Heart right ventricle (tissue), 16 donors: ENCODE measurements around the gene TMEM182. TPM values are rescaled to one million over a fixed set of nuclear protein-coding genes. Genes with fewer than 3 reads are reported as not detected.

Experiments
- ATAC-seq, 8 donors: fragments of 200-7000 bp; cut with Tn5 transposase; one replicate each; pipeline ENCODE4 v1.9.1; 2020; ENCODE audit warnings: mild to moderate bottlenecking in 8 of 8, moderate library complexity in 8 of 8, moderate number of reproducible peaks in 1 of 8
- DNase-seq, 2 donors: peaks; one replicate each; pipeline ENCODE4 v3.0.0-alpha.2; 2020
- H3K27ac ChIP-seq, 10 donors: fragments of 200-600 bp; sonication (generic) in 2 of 10; one replicate each; pipeline versions ENCODE4 v1.5.0 to v1.8.0; 2020 to 2022; ENCODE audit warnings: mild to moderate bottlenecking in 3 of 10
- H3K27me3 ChIP-seq, 7 donors: fragments of 200-600 bp; one replicate each; pipeline ENCODE4 v1.8.0; 2021 to 2022; ENCODE audit warnings: mild to moderate bottlenecking in 2 of 7
- H3K36me3 ChIP-seq, 9 donors: fragments of 200-600 bp; sonication (generic) in 1 of 9; one replicate each; pipeline versions ENCODE4 v1.5.0 to v1.8.0; 2020 to 2022; ENCODE audit warnings: mild to moderate bottlenecking in 2 of 9
- H3K4me1 ChIP-seq, 9 donors: fragments of 200-600 bp; sonication (generic) in 1 of 9; one replicate each; pipeline versions ENCODE4 v1.5.0 to v1.8.0; 2020 to 2022; ENCODE audit warnings: mild to moderate bottlenecking in 4 of 9
- H3K4me3 ChIP-seq, 10 donors: fragments of 200-600 bp; sonication (generic) in 2 of 10; one replicate each; pipeline versions ENCODE4 v1.5.0 to v1.8.0; 2020 to 2022; ENCODE audit warnings: mild to moderate bottlenecking in 7 of 10, moderate library complexity in 2 of 10
- H3K9me3 ChIP-seq, 11 donors: fragments of 200-600 bp in 10 of 11; sonication (generic) in 2 of 11; one replicate each; pipeline versions ENCODE4 v1.5.0 to v1.8.0; 2013 to 2022; ENCODE audit warnings: mild to moderate bottlenecking in 2 of 11, control low read depth in 1 of 11, moderate library complexity in 1 of 11
- CTCF ChIP-seq, 9 donors: fragments of 200-600 bp; sonication (generic) in 2 of 9; IDR thresholded peaks; one replicate each; pipeline versions ENCODE4 v1.5.0 to v1.8.0; 2021 to 2022; ENCODE audit warnings: antibody characterized with exemption in 9 of 9, mild to moderate bottlenecking in 5 of 9, moderate library complexity in 1 of 9
- WGBS, 2 donors: extraction: QIAGEN DNeasy Blood & Tissue Kit; methylation state at CpG; one replicate each; pipeline ENCODE4 v1.1.7; 2013; ENCODE audit warnings: inconsistent platforms in 1 of 2; 5-methylcytosine and 5-hydroxymethylcytosine counted together
- intact Hi-C, 10 donors: fragments of 100-400 bp; cut with DNase I; formaldehyde crosslinking; loops; one replicate each; pipeline versions ENCODE4 v1.11.1 to v1.14.2; 2022
- polyA plus RNA-seq, 2 donors: library from polyadenylated mRNA; stranded (reverse); fragments of 200-250 nt; gene quantifications; one replicate each; pipeline ENCODE4 v1.2.3, GENCODE V29; 2013
- total RNA-seq, 10 donors: library from RNA; stranded (reverse); fragmentation: NEBNext Ultra II Directional in 3 of 10; extraction: Animal tissue kit (Norgen Biotek cat#: 25700) in 3 of 10; gene quantifications; one replicate each; pipeline versions ENCODE4 v1.2.1 to v1.2.4, GENCODE V29; 2021 to 2023
- donor health status: Arrhythmogenic right ventricular cardiomyopathy.
- donor health status: ischemic (EF 13 %, LVEDD 7.1; RV severe dilation, severe dysfunction).
- donor health status: healthy with polysubstance abuse.
- donor health status: DM: no; HTN: yes; CAD: no.
- donor health status: DM: no; HTN: no; CAD: no.
- donor health status: ischemic (EF 25% LVEDD 6.9; RV normal size, moderate dysfunction).
- donor health status: ischemic (EF 25% LVEDD 5.7; RV mildly dilated, moderate dysfunction).
- donor health status: healthy.
- donor health status: DM: yes; HTN: yes; CAD: no.
- donor health status: Ischemic cardiomyopathy.
- donor health status: ischemic (EF 35%, LVEDD 5.7; RV mildly dilated, moderate dysfunction).
- donor health status: nonischemic (EF 11% LVEDD 7.7; RV severe dilation, severe dysfunction).
- donor health status: DM: yes; HTN: yes; CAD: no.
- donor health status: PGD.
- donor health status: ischemic (EF 29% LVEDD 5.4; RV normal size, mild dysfunction).
- donor health status: nonischemic (EF 23%, LVEDD 6.1; RV moderate dilation, normal function).

Gene TMEM182
- total and polyA plus RNA-seq, 12 donors: 10.1 to 225 (median 189) TPM

- DNase-seq (no peak), ATAC-seq (no peak)
- H3K4me1 ChIP-seq: peaks cover 0 to 59% (median 10%) of the 10 kb centered on the region in 9 donors
- H3K27me3 ChIP-seq: no peaks in the 10 kb centered on the region
- 93 to 98% methylated on average over 2 of the region's 2 CpGs for WGBS, 2 donors
- no peak for TF ChIP-seq CTCF (IDR thresholded peaks at IDR 0.05)
- H3K4me3 ChIP-seq: no peak overlapping the region
- H3K36me3 ChIP-seq: peaks cover 0 to 29% (median 8%) of the 10 kb centered on the region in 9 donors
- H3K27ac ChIP-seq: no peak overlapping the region
- intact Hi-C loops: no loop called here
- peaks cover 0 to 38% (median 6%) of the 10 kb centered on the region in 11 donors for H3K9me3 ChIP-seq
These were observed 36.4 kb downstream of the TMEM182 start for GRCh38 chr2:102798181-102798580.

- Histone ChIP-seq H3K27me3 (no peaks in the 10 kb centered on the region), H3K4me3 (no peak overlapping the region), H3K27ac (peak overlapping the region; percentile 18 to 88 (median 78)), H3K9me3 (peaks cover 0 to 38% (median 6%) of the 10 kb centered on the region in 11 donors), H3K4me1 (peaks cover 0 to 60% (median 18%) of the 10 kb centered on the region in 9 donors), H3K36me3 (peaks cover 0 to 29% (median 8%) of the 10 kb centered on the region in 9 donors)
- intact Hi-C loops: no loop called here
- DNase-seq (peak; percentile 42 to 72), ATAC-seq (peak; percentile 72 to 90 (median 88))
- 40% methylated on average over 5 of the region's 5 CpGs for WGBS, 2 donors
- no peak for TF ChIP-seq CTCF (IDR thresholded peaks at IDR 0.05)
These were observed 39.4 kb downstream of the TMEM182 start for GRCh38 chr2:102801098-102801718.

- Histone ChIP-seq H3K4me1 (peaks cover 0 to 51% (median 16%) of the 10 kb centered on the region in 9 donors), H3K4me3 (no peak overlapping the region), H3K36me3 (peaks cover 0 to 29% (median 8%) of the 10 kb centered on the region in 9 donors), H3K9me3 (peaks cover 0 to 38% (median 6%) of the 10 kb centered on the region in 11 donors), H3K27ac (peak overlapping the region; percentile 18 to 88 (median 78)), H3K27me3 (no peaks in the 10 kb centered on the region)
- WGBS, 2 donors: 67 to 75% methylated on average over 11 of the region's 11 CpGs
- intact Hi-C loops: loop anchor here in 1 of 10 donors (2.0 kb wide), 1 partner anchor 39 kb away; the partner anchor contains the start of gene TMEM182
- no peak for TF ChIP-seq CTCF (IDR thresholded peaks at IDR 0.05)
- peak in 7 of 8 donors; percentile 50 to 76 (median 64) for ATAC-seq
- peak in 1 of 2 donors; percentile 19 for DNase-seq
These were observed 40.2 kb downstream of the TMEM182 start for GRCh38 chr2:102801858-102802699.
